H1 (cell line): ENCODE data around the gene STAM. TPM values are rescaled to one million over a fixed set of nuclear protein-coding genes. Genes with fewer than 3 reads are reported as not detected.

Experiments
- CTCF ChIA-PET: fragments of 300-600 bp; sonication (Branson Sonifier 250); formaldehyde crosslinking; loops from one replicate; lab custom pipeline; 2021; ENCODE audit not compliant: partially characterized antibody; lab: Charles Lee
- POLR2A ChIA-PET: fragments of 300-600 bp; sonication (Branson Sonifier 250); formaldehyde crosslinking; loops from one replicate; lab custom pipeline; 2021; ENCODE audit warnings: inconsistent platforms; ENCODE audit not compliant: partially characterized antibody; lab: Charles Lee
- DNase-seq, 2 experiments: peaks; one replicate each; pipeline versions ENCODE4 v3.0.0 to v3.0.0-alpha.2; 2010 to 2022; ENCODE audit warnings: low spot score in 2 of 2, low read depth in 1 of 2, mixed read lengths in 1 of 2
- FAIRE-seq: peaks from 2 replicates; lab custom pipeline; 2011; peaks lifted over from hg19 to GRCh38; lab: Jason Lieb, UNC
- H2AFZ ChIP-seq: 2 replicates; pipeline ENCODE4 v1.8.1; 2012; ENCODE audit warnings: low read length, inconsistent platforms
- H2AK5ac ChIP-seq: 2 replicates; pipeline ENCODE4 v1.6.1; 2013; ENCODE audit warnings: low read depth, low read length
- H2BK120ac ChIP-seq: replicated peaks from 2 replicates; pipeline ENCODE3; 2013; ENCODE audit warnings: low read depth, low read length, inconsistent platforms
- H2BK12ac ChIP-seq: 2 replicates; pipeline ENCODE4 v1.6.1; 2013; ENCODE audit warnings: low read depth, low read length
- H2BK15ac ChIP-seq: 2 replicates; pipeline ENCODE4 v1.6.1; 2013; ENCODE audit warnings: low read length
- H2BK20ac ChIP-seq: 2 replicates; pipeline ENCODE4 v1.6.1; 2013; ENCODE audit warnings: low read length
- H2BK5ac ChIP-seq: 2 replicates; pipeline ENCODE4 v1.6.1; 2013; ENCODE audit warnings: low read depth, low read length
- H3K14ac ChIP-seq: 2 replicates; pipeline ENCODE4 v1.6.1; 2013; ENCODE audit warnings: inconsistent platforms; ENCODE audit not compliant: insufficient read length
- H3K18ac ChIP-seq: 2 replicates; pipeline ENCODE4 v1.6.1; 2013; ENCODE audit warnings: low read length; ENCODE audit errors: extremely low read depth
- H3K23ac ChIP-seq: 2 replicates; pipeline ENCODE4 v1.6.1; 2013; ENCODE audit warnings: inconsistent platforms; ENCODE audit not compliant: insufficient read length
- H3K23me2 ChIP-seq: 2 replicates; pipeline ENCODE4 v1.6.1; 2013; ENCODE audit warnings: low read depth, low read length
- H3K27ac ChIP-seq: 2 replicates; pipeline ENCODE4 v1.6.1; 2011; ENCODE audit warnings: low read depth, low read length, inconsistent platforms
- H3K27me3 ChIP-seq, 4 experiments: replicated peaks in 1 of 4; 1 replicate in 1 of 4; 2 replicates in 3 of 4; pipeline versions ENCODE4 v1.6.1 to v1.8.1; 2011 to 2013; ENCODE audit warnings: low read length in 3 of 4, mild to moderate bottlenecking in 3 of 4, inconsistent platforms in 2 of 4, mixed read lengths in 2 of 4, moderate library complexity in 1 of 4; ENCODE audit not compliant: control insufficient read depth in 3 of 4, insufficient read depth in 3 of 4; ENCODE audit errors: extremely low read depth in 1 of 4
- H3K36me3 ChIP-seq, 4 experiments: 2 replicates each; pipeline versions ENCODE4 v1.6.1 to v1.8.1; 2011 to 2013; ENCODE audit warnings: mild to moderate bottlenecking in 4 of 4, low read length in 3 of 4, moderate library complexity in 2 of 4, control low read depth in 1 of 4, inconsistent platforms in 1 of 4; ENCODE audit not compliant: insufficient read depth in 4 of 4, control insufficient read depth in 2 of 4
- H3K4ac ChIP-seq: replicated peaks from 2 replicates; pipeline ENCODE3; 2013; ENCODE audit warnings: low read length, low read depth, mixed read lengths, inconsistent platforms; ENCODE audit not compliant: insufficient read length
- H3K4me1 ChIP-seq, 4 experiments: replicated peaks in 1 of 4; 1 replicate in 1 of 4; 2 replicates in 3 of 4; pipeline versions ENCODE4 v1.6.1 to v1.8.1; 2011 to 2013; ENCODE audit warnings: low read length in 3 of 4, inconsistent platforms in 2 of 4, mixed read lengths in 1 of 4; ENCODE audit not compliant: insufficient read depth in 4 of 4, control insufficient read depth in 3 of 4
- H3K4me2 ChIP-seq, 2 experiments: 2 replicates each; pipeline versions ENCODE4 v1.6.1 to v1.8.1; 2011 to 2013; ENCODE audit warnings: low read depth in 2 of 2, low read length in 2 of 2, control low read depth in 1 of 2, inconsistent platforms in 1 of 2, mild to moderate bottlenecking in 1 of 2; ENCODE audit not compliant: insufficient read depth in 1 of 2
- H3K4me3 ChIP-seq, 4 experiments: fragments of 200-600, 300-600 bp in 1 of 4; sonication (generic), shearing (Covaris generic), sonication (Bioruptor Twin) in 1 of 4; 2 replicates each; pipeline versions ENCODE4 v1.5.1 to v1.8.1; 2011 to 2016; ENCODE audit warnings: low read length in 4 of 4, low read depth in 3 of 4, control low read depth in 2 of 4, inconsistent platforms in 2 of 4, mild to moderate bottlenecking in 2 of 4, mixed read lengths in 1 of 4, moderate library complexity in 1 of 4; ENCODE audit not compliant: insufficient read depth in 2 of 4; ENCODE audit errors: extremely low read depth in 1 of 4
- H3K56ac ChIP-seq: replicated peaks from 2 replicates; pipeline ENCODE3; 2013; ENCODE audit warnings: low read depth, mild to moderate bottlenecking, mixed read lengths, low read length, inconsistent platforms; ENCODE audit not compliant: insufficient read length
- H3K79me1 ChIP-seq: 2 replicates; pipeline ENCODE4 v1.6.1; 2013; ENCODE audit warnings: low read depth, low read length, control low read depth
- H3K79me2 ChIP-seq, 2 experiments: 2 replicates each; pipeline versions ENCODE4 v1.6.1 to v1.8.1; 2012 to 2013; ENCODE audit warnings: low read length in 2 of 2, mild to moderate bottlenecking in 2 of 2, inconsistent platforms in 1 of 2; ENCODE audit not compliant: insufficient read depth in 2 of 2, control insufficient read depth in 1 of 2
- H3K9ac ChIP-seq, 4 experiments: replicated peaks in 1 of 4; 1 replicate in 1 of 4; 2 replicates in 3 of 4; pipeline versions ENCODE4 v1.6.1 to v1.8.1; 2011 to 2013; ENCODE audit warnings: low read depth in 3 of 4, low read length in 3 of 4, control low read depth in 2 of 4, mild to moderate bottlenecking in 2 of 4, moderate library complexity in 2 of 4, inconsistent platforms in 1 of 4; ENCODE audit errors: extremely low read depth in 1 of 4
- H3K9me3 ChIP-seq, 2 experiments: 2 replicates each; pipeline versions ENCODE4 v1.6.1 to v1.8.1; 2012 to 2013; ENCODE audit warnings: mild to moderate bottlenecking in 2 of 2, moderate library complexity in 2 of 2, control low read depth in 1 of 2, inconsistent platforms in 1 of 2, low read depth in 1 of 2, low read length in 1 of 2, mixed read lengths in 1 of 2; ENCODE audit not compliant: insufficient read depth in 2 of 2
- H4K20me1 ChIP-seq, 2 experiments: replicated peaks in 1 of 2; 2 replicates each; pipeline versions ENCODE3 to v1.8.1; 2011 to 2013; ENCODE audit warnings: inconsistent platforms in 2 of 2, low read length in 2 of 2, mild to moderate bottlenecking in 1 of 2; ENCODE audit not compliant: insufficient read depth in 2 of 2, control insufficient read depth in 1 of 2
- H4K5ac ChIP-seq: 2 replicates; pipeline ENCODE4 v1.6.1; 2013; ENCODE audit warnings: low read length, low read depth, mixed read lengths, inconsistent platforms; ENCODE audit not compliant: insufficient read length
- H4K8ac ChIP-seq: 2 replicates; pipeline ENCODE4 v1.8.0; 2013; ENCODE audit warnings: mild to moderate bottlenecking, moderate library complexity, low read length, inconsistent platforms; ENCODE audit not compliant: insufficient read depth; ENCODE audit errors: extremely low read depth
- H4K91ac ChIP-seq: replicated peaks from 2 replicates; pipeline ENCODE3; 2013; ENCODE audit warnings: low read length, mixed read lengths, inconsistent platforms; ENCODE audit not compliant: insufficient read length
- ASH2L ChIP-seq: fragments of 200-600, 300-600 bp; sonication (generic); IDR thresholded peaks from one replicate; pipeline ENCODE4 v1.7.1; 2017; ENCODE audit warnings: low read length
- CBX5 ChIP-seq: fragments of 300-800, 300-1000 bp; sonication (generic); IDR thresholded peaks from 2 replicates; pipeline ENCODE4 v1.7.1; 2016; ENCODE audit warnings: antibody characterized with exemption, low read length, low read depth
- CBX8 ChIP-seq: fragments of 300-800, 300-1000 bp; sonication (generic); IDR thresholded peaks from 2 replicates; pipeline ENCODE4 v1.7.1; 2016; ENCODE audit warnings: low read depth, low read length, borderline replicate concordance
- CTBP2 ChIP-seq: IDR thresholded peaks from 2 replicates; pipeline ENCODE4 v1.7.0; 2011; ENCODE audit warnings: borderline replicate concordance, mild to moderate bottlenecking, moderate library complexity, mixed read lengths, low read length; ENCODE audit not compliant: insufficient read depth, insufficient read length
- EGR1 ChIP-seq: IDR thresholded peaks from 2 replicates; pipeline ENCODE4 v1.6.1; 2011; ENCODE audit warnings: low read depth, low read length, borderline replicate concordance
- EP300 ChIP-seq, 2 experiments: IDR thresholded peaks; 1 replicate in 1 of 2; 2 replicates in 1 of 2; pipeline ENCODE4 v1.6.1; 2011 to 2012; ENCODE audit warnings: low read depth in 2 of 2, low read length in 2 of 2, mild to moderate bottlenecking in 2 of 2, borderline replicate concordance in 1 of 2, inconsistent platforms in 1 of 2, moderate library complexity in 1 of 2
- HDAC6 ChIP-seq: IDR thresholded peaks from one replicate; pipeline ENCODE4 v1.7.1; 2012; ENCODE audit warnings: low read depth, mild to moderate bottlenecking, inconsistent platforms, low read length, moderate library complexity
- JUND ChIP-seq: IDR thresholded peaks from 2 replicates; pipeline ENCODE4 v1.6.1; 2011; ENCODE audit warnings: mild to moderate bottlenecking, improper control_type of control experiment, low read length
- KDM5A ChIP-seq: fragments of 200-600 bp; IDR thresholded peaks from 2 replicates; pipeline ENCODE4 v1.7.1; 2012; ENCODE audit warnings: mild to moderate bottlenecking, low read length, inconsistent platforms, mixed read lengths
- POU5F1 ChIP-seq: IDR thresholded peaks from 2 replicates; pipeline ENCODE4 v1.6.1; 2011; ENCODE audit warnings: low read depth, mild to moderate bottlenecking, low read length, moderate library complexity
- RFX5 ChIP-seq: IDR thresholded peaks from 2 replicates; pipeline ENCODE4 v1.6.1; 2011; ENCODE audit warnings: low read depth, low read length, improper control_type of control experiment, borderline replicate concordance
- SRF ChIP-seq: IDR thresholded peaks from 2 replicates; pipeline ENCODE4 v1.6.1; 2011; ENCODE audit warnings: mild to moderate bottlenecking, low read depth, low read length, moderate library complexity
- TEAD4 ChIP-seq: IDR thresholded peaks from 2 replicates; pipeline ENCODE4 v1.6.1; 2012; ENCODE audit warnings: low read depth, low read length, inconsistent platforms, mixed read lengths
- ZNF274 ChIP-seq: IDR thresholded peaks from 2 replicates; pipeline ENCODE4 v1.7.0; 2012; ENCODE audit warnings: low read length, borderline replicate concordance; ENCODE audit errors: extremely low read depth
- polyA plus RNA-seq, 7 experiments: library from polyadenylated mRNA; depleted of rRNA in 3 of 7; stranded (reverse) in 5 of 7; unstranded in 2 of 7; fragments of >200 nt in 5 of 7; fragments of 200-250 nt in 2 of 7; gene quantifications; 1 replicate in 5 of 7; 2 replicates in 1 of 7; 4 replicates in 1 of 7; pipeline versions ENCODE4 v1.2.1 to v1.2.3, GENCODE V29; 2011 to 2013; ENCODE audit warnings: missing spikeins in 2 of 7, mixed read lengths in 2 of 7
- total RNA-seq: library from RNA; stranded (reverse); fragmentation: NEBNext Ultra II Directional; extraction: Animal tissue kit (Norgen Biotek cat#: 25700); gene quantifications from 2 replicates; pipeline ENCODE4 v1.2.1, GENCODE V29; 2021
- TF ChIP-seq, protein P1 (sequence below): IDR thresholded peaks from 2 replicates; pipeline ENCODE4 v1.6.1; 2012; ENCODE audit warnings: inconsistent platforms

STAM gene
- total and polyA plus RNA-seq, 2 of the 8 experiments (the other 6 are each of a cell fraction or from before 2014, with no cell fraction given) = 22.0 to 27.8 TPM

DNA sequence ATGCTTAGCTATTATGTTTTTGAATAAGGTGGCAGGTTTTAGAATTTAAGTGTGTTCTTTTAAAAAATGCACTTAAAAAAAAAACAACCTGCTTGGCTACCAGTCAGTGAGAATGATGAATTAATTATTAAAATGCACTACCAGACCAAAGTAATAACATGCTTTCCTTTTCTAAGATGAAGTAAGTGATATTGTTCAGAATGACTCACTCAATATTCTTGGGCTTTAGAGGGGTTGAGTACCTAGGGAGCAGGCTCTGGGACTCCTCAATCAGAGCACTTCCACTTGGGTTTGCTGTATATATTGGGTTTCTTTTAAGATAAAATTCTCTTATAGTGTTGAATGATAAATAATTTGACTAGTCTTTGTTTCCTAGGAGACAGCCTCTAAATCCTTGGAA lies 8.6 kb downstream of the STAM start:
- Histone ChIP-seq H2AK5ac (no peak overlapping the region), H2BK120ac (no peak overlapping the region), H2BK20ac (no peak overlapping the region), H3K9ac (no peak overlapping the region), H4K91ac (no peak overlapping the region), H3K4me3 (no peak overlapping the region), H3K23ac (no peak overlapping the region), H4K8ac (no peak overlapping the region), H4K5ac (no peak overlapping the region), H3K4me1 (peaks cover 6 to 13% (median 7%) of the 10 kb centered on the region in 4 experiments; a peak in 4 of 7 replicates), H3K56ac (no peak overlapping the region), H3K23me2 (no peaks in the 10 kb centered on the region), H3K4me2 (no peak overlapping the region), H2BK15ac (no peak overlapping the region), H3K18ac (no peak overlapping the region), H3K4ac (no peak overlapping the region), H3K27me3 (no peaks in the 10 kb centered on the region), H3K36me3 (peaks cover 0 to 13% (median 6%) of the 10 kb centered on the region in 4 experiments; a peak in 4 of 8 replicates), H2BK12ac (no peak overlapping the region), H3K27ac (no peak overlapping the region), H4K20me1 (peaks cover 0 to 1% of the 10 kb centered on the region in 2 experiments), H2BK5ac (no peak overlapping the region), H2AFZ (no peak overlapping the region), H3K79me2 (peaks cover 13 to 94% of the 10 kb centered on the region in 2 experiments), H3K14ac (no peak overlapping the region), H3K79me1 (peaks cover 2% of the 10 kb centered on the region), H3K9me3 (peaks cover 7 to 20% of the 10 kb centered on the region in 2 experiments; a peak in 3 of 4 replicates)
- ChIA-PET POLR2A (interaction anchor here (1.0 to 2.3 kb wide), 2 partner anchors 9 to 18 kb away, joined by 3 to 9 read pairs; partner anchors contain the start of gene STAM), CTCF (no interaction called here)
- DNase-seq = no peak
- TF ChIP-seq, protein P1, sequence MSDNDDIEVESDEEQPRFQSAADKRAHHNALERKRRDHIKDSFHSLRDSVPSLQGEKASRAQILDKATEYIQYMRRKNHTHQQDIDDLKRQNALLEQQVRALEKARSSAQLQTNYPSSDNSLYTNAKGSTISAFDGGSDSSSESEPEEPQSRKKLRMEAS = no peak
- TF ChIP-seq CBX5 (no peak), ASH2L (no peak), ZNF274 (no peak), JUND (no peak), CTBP2 (no peak), TEAD4 (no peak), KDM5A (no peak), HDAC6 (no peak), EP300 (IDR thresholded peaks at IDR 0.05; ENCODE audit: borderline replicate concordance in 1 of 2, low read depth in 2 of 2, low read length in 2 of 2) (no peak), POU5F1 (no peak), EGR1 (no peak), RFX5 (no peak), CBX8 (no peak), SRF (no peak)
- no peak for FAIRE-seq
